H1 (cell line): ENCODE data around the gene NEK9. TPM values are rescaled to one million over a fixed set of nuclear protein-coding genes. Genes with fewer than 3 reads are reported as not detected.
A peak's percentile ranks its signal among the peaks of the same experiment; 100 is the strongest.

ENCODE experiments used
- CTCF ChIA-PET: fragments of 300-600 bp; sonication (Branson Sonifier 250); formaldehyde crosslinking; loops from one replicate; lab custom pipeline; 2021; ENCODE audit not compliant: partially characterized antibody; lab: Charles Lee
- POLR2A ChIA-PET: fragments of 300-600 bp; sonication (Branson Sonifier 250); formaldehyde crosslinking; loops from one replicate; lab custom pipeline; 2021; ENCODE audit warnings: inconsistent platforms; ENCODE audit not compliant: partially characterized antibody; lab: Charles Lee
- DNase-seq, 2 experiments: peaks; one replicate each; pipeline versions ENCODE4 v3.0.0 to v3.0.0-alpha.2; 2010 to 2022; ENCODE audit warnings: low spot score in 2 of 2, low read depth in 1 of 2, mixed read lengths in 1 of 2
- FAIRE-seq: peaks from 2 replicates; lab custom pipeline; 2011; peaks lifted over from hg19 to GRCh38; lab: Jason Lieb, UNC
- H2AFZ ChIP-seq: 2 replicates; pipeline ENCODE4 v1.8.1; 2012; ENCODE audit warnings: low read length, inconsistent platforms
- H2AK5ac ChIP-seq: 2 replicates; pipeline ENCODE4 v1.6.1; 2013; ENCODE audit warnings: low read depth, low read length
- H2BK120ac ChIP-seq: replicated peaks from 2 replicates; pipeline ENCODE3; 2013; ENCODE audit warnings: low read depth, low read length, inconsistent platforms
- H2BK12ac ChIP-seq: 2 replicates; pipeline ENCODE4 v1.6.1; 2013; ENCODE audit warnings: low read depth, low read length
- H2BK15ac ChIP-seq: 2 replicates; pipeline ENCODE4 v1.6.1; 2013; ENCODE audit warnings: low read length
- H2BK20ac ChIP-seq: 2 replicates; pipeline ENCODE4 v1.6.1; 2013; ENCODE audit warnings: low read length
- H2BK5ac ChIP-seq: 2 replicates; pipeline ENCODE4 v1.6.1; 2013; ENCODE audit warnings: low read depth, low read length
- H3K14ac ChIP-seq: 2 replicates; pipeline ENCODE4 v1.6.1; 2013; ENCODE audit warnings: inconsistent platforms; ENCODE audit not compliant: insufficient read length
- H3K18ac ChIP-seq: 2 replicates; pipeline ENCODE4 v1.6.1; 2013; ENCODE audit warnings: low read length; ENCODE audit errors: extremely low read depth
- H3K23ac ChIP-seq: 2 replicates; pipeline ENCODE4 v1.6.1; 2013; ENCODE audit warnings: inconsistent platforms; ENCODE audit not compliant: insufficient read length
- H3K23me2 ChIP-seq: 2 replicates; pipeline ENCODE4 v1.6.1; 2013; ENCODE audit warnings: low read depth, low read length
- H3K27ac ChIP-seq: 2 replicates; pipeline ENCODE4 v1.6.1; 2011; ENCODE audit warnings: low read depth, low read length, inconsistent platforms
- H3K27me3 ChIP-seq, 4 experiments: replicated peaks in 1 of 4; 1 replicate in 1 of 4; 2 replicates in 3 of 4; pipeline versions ENCODE4 v1.6.1 to v1.8.1; 2011 to 2013; ENCODE audit warnings: low read length in 3 of 4, mild to moderate bottlenecking in 3 of 4, inconsistent platforms in 2 of 4, mixed read lengths in 2 of 4, moderate library complexity in 1 of 4; ENCODE audit not compliant: control insufficient read depth in 3 of 4, insufficient read depth in 3 of 4; ENCODE audit errors: extremely low read depth in 1 of 4
- H3K36me3 ChIP-seq, 4 experiments: 2 replicates each; pipeline versions ENCODE4 v1.6.1 to v1.8.1; 2011 to 2013; ENCODE audit warnings: mild to moderate bottlenecking in 4 of 4, low read length in 3 of 4, moderate library complexity in 2 of 4, control low read depth in 1 of 4, inconsistent platforms in 1 of 4; ENCODE audit not compliant: insufficient read depth in 4 of 4, control insufficient read depth in 2 of 4
- H3K4ac ChIP-seq: replicated peaks from 2 replicates; pipeline ENCODE3; 2013; ENCODE audit warnings: low read length, low read depth, mixed read lengths, inconsistent platforms; ENCODE audit not compliant: insufficient read length
- H3K4me1 ChIP-seq, 4 experiments: replicated peaks in 1 of 4; 1 replicate in 1 of 4; 2 replicates in 3 of 4; pipeline versions ENCODE4 v1.6.1 to v1.8.1; 2011 to 2013; ENCODE audit warnings: low read length in 3 of 4, inconsistent platforms in 2 of 4, mixed read lengths in 1 of 4; ENCODE audit not compliant: insufficient read depth in 4 of 4, control insufficient read depth in 3 of 4
- H3K4me2 ChIP-seq, 2 experiments: 2 replicates each; pipeline versions ENCODE4 v1.6.1 to v1.8.1; 2011 to 2013; ENCODE audit warnings: low read depth in 2 of 2, low read length in 2 of 2, control low read depth in 1 of 2, inconsistent platforms in 1 of 2, mild to moderate bottlenecking in 1 of 2; ENCODE audit not compliant: insufficient read depth in 1 of 2
- H3K4me3 ChIP-seq, 4 experiments: fragments of 200-600, 300-600 bp in 1 of 4; sonication (generic), shearing (Covaris generic), sonication (Bioruptor Twin) in 1 of 4; 2 replicates each; pipeline versions ENCODE4 v1.5.1 to v1.8.1; 2011 to 2016; ENCODE audit warnings: low read length in 4 of 4, low read depth in 3 of 4, control low read depth in 2 of 4, inconsistent platforms in 2 of 4, mild to moderate bottlenecking in 2 of 4, mixed read lengths in 1 of 4, moderate library complexity in 1 of 4; ENCODE audit not compliant: insufficient read depth in 2 of 4; ENCODE audit errors: extremely low read depth in 1 of 4
- H3K56ac ChIP-seq: replicated peaks from 2 replicates; pipeline ENCODE3; 2013; ENCODE audit warnings: low read depth, mild to moderate bottlenecking, mixed read lengths, low read length, inconsistent platforms; ENCODE audit not compliant: insufficient read length
- H3K79me1 ChIP-seq: 2 replicates; pipeline ENCODE4 v1.6.1; 2013; ENCODE audit warnings: low read depth, low read length, control low read depth
- H3K79me2 ChIP-seq, 2 experiments: 2 replicates each; pipeline versions ENCODE4 v1.6.1 to v1.8.1; 2012 to 2013; ENCODE audit warnings: low read length in 2 of 2, mild to moderate bottlenecking in 2 of 2, inconsistent platforms in 1 of 2; ENCODE audit not compliant: insufficient read depth in 2 of 2, control insufficient read depth in 1 of 2
- H3K9ac ChIP-seq, 4 experiments: replicated peaks in 1 of 4; 1 replicate in 1 of 4; 2 replicates in 3 of 4; pipeline versions ENCODE4 v1.6.1 to v1.8.1; 2011 to 2013; ENCODE audit warnings: low read depth in 3 of 4, low read length in 3 of 4, control low read depth in 2 of 4, mild to moderate bottlenecking in 2 of 4, moderate library complexity in 2 of 4, inconsistent platforms in 1 of 4; ENCODE audit errors: extremely low read depth in 1 of 4
- H3K9me3 ChIP-seq, 2 experiments: 2 replicates each; pipeline versions ENCODE4 v1.6.1 to v1.8.1; 2012 to 2013; ENCODE audit warnings: mild to moderate bottlenecking in 2 of 2, moderate library complexity in 2 of 2, control low read depth in 1 of 2, inconsistent platforms in 1 of 2, low read depth in 1 of 2, low read length in 1 of 2, mixed read lengths in 1 of 2; ENCODE audit not compliant: insufficient read depth in 2 of 2
- H4K20me1 ChIP-seq, 2 experiments: replicated peaks in 1 of 2; 2 replicates each; pipeline versions ENCODE3 to v1.8.1; 2011 to 2013; ENCODE audit warnings: inconsistent platforms in 2 of 2, low read length in 2 of 2, mild to moderate bottlenecking in 1 of 2; ENCODE audit not compliant: insufficient read depth in 2 of 2, control insufficient read depth in 1 of 2
- H4K5ac ChIP-seq: 2 replicates; pipeline ENCODE4 v1.6.1; 2013; ENCODE audit warnings: low read length, low read depth, mixed read lengths, inconsistent platforms; ENCODE audit not compliant: insufficient read length
- H4K8ac ChIP-seq: 2 replicates; pipeline ENCODE4 v1.8.0; 2013; ENCODE audit warnings: mild to moderate bottlenecking, moderate library complexity, low read length, inconsistent platforms; ENCODE audit not compliant: insufficient read depth; ENCODE audit errors: extremely low read depth
- H4K91ac ChIP-seq: replicated peaks from 2 replicates; pipeline ENCODE3; 2013; ENCODE audit warnings: low read length, mixed read lengths, inconsistent platforms; ENCODE audit not compliant: insufficient read length
- CTCF ChIP-seq, 3 experiments: IDR thresholded peaks; 1 replicate in 2 of 3; 2 replicates in 1 of 3; pipeline versions ENCODE4 v1.5.1 to v1.6.1; 2011; ENCODE audit warnings: low read length in 3 of 3, mild to moderate bottlenecking in 3 of 3, inconsistent platforms in 2 of 3, low read depth in 1 of 3, moderate library complexity in 1 of 3; ENCODE audit not compliant: insufficient read depth in 1 of 3; ENCODE audit errors: control extremely low read depth in 1 of 3
- GTF2F1 ChIP-seq: IDR thresholded peaks from 2 replicates; pipeline ENCODE4 v1.6.1; 2012; ENCODE audit warnings: low read depth, low read length, improper control_type of control experiment, borderline replicate concordance
- RAD21 ChIP-seq, 2 experiments: IDR thresholded peaks in 1 of 2; conservative IDR thresholded peaks in 1 of 2; 2 replicates each; pipeline ENCODE4 v1.6.1; 2011; ENCODE audit warnings: low read depth in 2 of 2, low read length in 2 of 2, improper control_type of control experiment in 1 of 2, inconsistent platforms in 1 of 2, mild to moderate bottlenecking in 1 of 2, moderate library complexity in 1 of 2
- TBP ChIP-seq: IDR thresholded peaks from 2 replicates; pipeline ENCODE4 v1.6.1; 2011; ENCODE audit warnings: low read depth, low read length, improper control_type of control experiment
- WGBS, 2 experiments: shearing (Covaris generic) in 1 of 2; methylation state at CpG; one replicate each; pipeline versions ENCODE4 v1.1.6 to v1.1.7; 2013 to 2015; ENCODE audit warnings: low lambda C conversion rate in 2 of 2, mixed read lengths in 2 of 2, inconsistent platforms in 1 of 2, low coverage in 1 of 2, missing lambda C conversion rate in 1 of 2; ENCODE audit not compliant: insufficient replicate concordance in 2 of 2, insufficient coverage in 1 of 2, insufficient read length in 1 of 2; ENCODE audit errors: extremely low coverage in 1 of 2, missing lambda C conversion rate in 1 of 2; 5-methylcytosine and 5-hydroxymethylcytosine counted together
- polyA plus RNA-seq, 7 experiments: library from polyadenylated mRNA; depleted of rRNA in 3 of 7; stranded (reverse) in 5 of 7; unstranded in 2 of 7; fragments of >200 nt in 5 of 7; fragments of 200-250 nt in 2 of 7; gene quantifications; 1 replicate in 5 of 7; 2 replicates in 1 of 7; 4 replicates in 1 of 7; pipeline versions ENCODE4 v1.2.1 to v1.2.3, GENCODE V29; 2011 to 2013; ENCODE audit warnings: missing spikeins in 2 of 7, mixed read lengths in 2 of 7
- total RNA-seq: library from RNA; stranded (reverse); fragmentation: NEBNext Ultra II Directional; extraction: Animal tissue kit (Norgen Biotek cat#: 25700); gene quantifications from 2 replicates; pipeline ENCODE4 v1.2.1, GENCODE V29; 2021

Gene NEK9
- total and polyA plus RNA-seq, 2 of the 8 experiments (the other 6 are each of a cell fraction or from before 2014, with no cell fraction given), result 16.0 to 43.6 TPM

GRCh38 chr14:75132382-75133086 lies 5.7 kb upstream of the NEK9 start:
- Histone ChIP-seq H2AK5ac (no peak overlapping the region), H3K36me3 (peaks cover 2 to 26% (median 15%) of the 10 kb centered on the region in 4 experiments), H3K27me3 (no peaks in the 10 kb centered on the region), H2BK5ac (no peak overlapping the region), H2AFZ (no peak overlapping the region), H2BK12ac (no peak overlapping the region), H4K91ac (no peak overlapping the region), H4K5ac (no peak overlapping the region), H2BK120ac (no peak overlapping the region), H3K23ac (no peak overlapping the region), H2BK20ac (no peak overlapping the region), H3K18ac (no peak overlapping the region), H3K9ac (no peak overlapping the region), H2BK15ac (no peak overlapping the region), H3K27ac (no peak overlapping the region), H3K79me1 (no peaks in the 10 kb centered on the region), H3K4me3 (no peak overlapping the region), H3K4me2 (no peak overlapping the region), H4K20me1 (no peaks in the 10 kb centered on the region), H3K56ac (no peak overlapping the region), H3K4me1 (peaks cover 0 to 2% (median 0%) of the 10 kb centered on the region in 4 experiments; a peak in 2 of 7 replicates), H3K23me2 (no peaks in the 10 kb centered on the region), H4K8ac (no peak overlapping the region), H3K4ac (no peak overlapping the region), H3K9me3 (peaks cover 0 to 8% of the 10 kb centered on the region in 2 experiments; a peak in 2 of 4 replicates), H3K79me2 (peaks cover 0 to 4% of the 10 kb centered on the region in 2 experiments; a peak in 1 of 4 replicates), H3K14ac (no peak overlapping the region)
- WGBS, 2 experiments, result 54% methylated on average over 4 of the region's 4 CpGs; no CpG with 5 or more reads in 1 of the 2 experiments
- peak; percentile 88 for FAIRE-seq
- ChIA-PET POLR2A (interaction anchor here (1.0 to 1.3 kb wide), 2 partner anchors 149 to 165 kb away, joined by 3 read pairs; no protein-coding TSS in a partner anchor), CTCF (interaction anchor here (0.6 to 5.1 kb wide), 15 partner anchors 9 to 492 kb away, joined by 3 to 67 read pairs (median 4); no protein-coding TSS in a partner anchor)
- TF ChIP-seq TBP (no peak), CTCF (IDR thresholded peaks at IDR 0.05; ENCODE audit: control extremely low read depth in 1 of 3, insufficient read depth in 1 of 3, low read depth in 1 of 3, low read length in 3 of 3) (peak in 2 of 3 experiments; percentile 76 to 77; a peak in 3 of 4 replicates), RAD21 (IDR thresholded peaks at IDR 0.05 in 1 of 2, conservative IDR thresholded peaks at IDR 0.05 in 1 of 2; ENCODE audit: low read depth in 2 of 2, low read length in 2 of 2) (peak; percentile 89 to 92), GTF2F1 (no peak)
- DNase-seq, result peak in 1 of 2 experiments; percentile 66
